ENCODE results near the gene ATP6V1B1. TPM values are rescaled to one million over a fixed set of nuclear protein-coding genes. Genes with fewer than 3 reads are reported as not detected.
A peak's percentile ranks its signal among the peaks of the same experiment; 100 is the strongest.

Gene ATP6V1B1
- total RNA-seq, 1 experiment from 2014 or later: 2.5 TPM

DNA sequence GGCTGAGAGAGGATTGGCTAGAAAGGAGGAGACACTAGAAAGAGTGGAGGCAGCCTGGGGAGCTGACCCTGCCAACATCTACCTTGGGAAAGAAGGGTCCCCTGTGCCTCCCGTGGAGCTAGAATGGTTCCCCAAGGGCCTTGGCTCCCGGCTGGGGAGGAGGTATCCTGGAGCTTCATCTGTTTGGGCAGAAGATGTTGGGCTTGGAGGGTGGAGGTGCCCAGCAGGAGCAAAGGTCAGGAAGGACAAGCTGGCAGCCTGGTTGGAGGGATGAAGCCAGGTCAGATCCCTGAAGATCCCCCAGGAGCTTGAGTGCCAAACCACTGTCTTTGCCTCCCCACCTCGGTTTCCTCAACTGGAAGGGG is 2.9 kb downstream of the ATP6V1B1 start:
- no peak for DNase-seq (ENCODE audit: low read depth, low spot score)
- in situ Hi-C loops (cut with HindIII; ENCODE audit: low pct_unique_long_range_greater_than_20kb, low sequenced_read_pairs): no loop called here

- no peak for DNase-seq (ENCODE audit: low read depth, low spot score)
- in situ Hi-C loops (cut with HindIII; ENCODE audit: low pct_unique_long_range_greater_than_20kb, low sequenced_read_pairs): no loop called here
Measured at GRCh38 chr2:70939001-70939838, 3.5 kb downstream of the ATP6V1B1 start.

DNA sequence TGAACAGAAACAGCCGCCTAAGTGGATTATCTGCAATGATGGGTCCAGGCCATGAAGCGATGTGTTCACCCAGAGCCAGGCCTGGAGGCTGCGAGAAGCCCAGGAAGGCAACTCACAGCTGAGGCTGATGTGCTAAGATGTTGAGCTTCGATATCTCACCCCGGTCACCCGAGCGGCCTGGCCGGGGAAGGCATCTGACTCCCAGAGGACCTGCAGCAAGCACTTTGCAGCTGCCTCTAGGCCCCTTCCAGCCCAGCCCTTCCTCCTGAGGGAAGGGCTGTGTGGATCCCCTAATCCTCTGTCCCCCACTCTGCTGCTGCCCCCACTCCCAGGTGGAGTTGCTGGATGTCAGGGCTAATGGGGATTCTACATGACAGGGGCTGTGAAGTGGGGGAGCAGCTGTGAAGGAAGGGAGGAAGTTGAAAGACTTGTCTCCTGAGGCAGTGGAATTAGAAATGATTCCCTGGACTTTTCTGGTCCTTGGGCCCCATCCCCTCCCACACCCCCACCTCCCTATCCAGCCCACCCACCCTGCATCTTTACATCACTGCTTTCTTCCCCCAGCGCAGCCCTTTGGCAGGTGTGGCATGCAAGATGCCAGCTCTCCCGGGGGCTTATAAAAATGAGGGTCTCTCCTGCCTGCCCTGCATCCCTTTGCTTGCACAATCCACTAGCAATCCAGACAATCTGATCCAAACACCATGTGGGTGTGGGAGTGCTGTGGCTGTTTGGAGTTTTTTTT is 4.3 kb downstream of the ATP6V1B1 start:
- DNase-seq (ENCODE audit: low read depth, low spot score): no peak
- in situ Hi-C loops (cut with HindIII; ENCODE audit: low pct_unique_long_range_greater_than_20kb, low sequenced_read_pairs): no loop called here

DNA sequence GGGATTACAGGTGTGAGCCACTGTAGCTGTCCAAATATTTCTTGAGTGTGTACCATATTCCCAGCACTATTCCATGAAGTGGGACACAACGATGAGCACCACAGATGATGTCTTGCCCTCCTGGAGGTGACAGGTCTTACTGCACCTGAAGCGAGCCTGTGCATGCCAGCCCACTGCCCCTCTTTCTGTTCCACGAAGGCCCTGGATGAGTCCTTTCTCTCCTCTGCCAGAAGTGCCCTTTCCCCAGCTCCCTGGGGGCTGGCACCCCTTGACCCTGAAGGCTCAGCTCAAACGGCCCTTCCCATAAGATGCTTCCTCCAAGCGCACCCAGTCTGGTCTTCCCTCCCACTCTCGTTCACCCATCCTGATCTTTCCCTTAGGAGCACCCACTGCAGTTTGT is 5.5 kb downstream of the ATP6V1B1 start:
- DNase-seq (ENCODE audit: low read depth, low spot score): no peak
- in situ Hi-C loops (cut with HindIII; ENCODE audit: low pct_unique_long_range_greater_than_20kb, low sequenced_read_pairs): no loop called here

DNA sequence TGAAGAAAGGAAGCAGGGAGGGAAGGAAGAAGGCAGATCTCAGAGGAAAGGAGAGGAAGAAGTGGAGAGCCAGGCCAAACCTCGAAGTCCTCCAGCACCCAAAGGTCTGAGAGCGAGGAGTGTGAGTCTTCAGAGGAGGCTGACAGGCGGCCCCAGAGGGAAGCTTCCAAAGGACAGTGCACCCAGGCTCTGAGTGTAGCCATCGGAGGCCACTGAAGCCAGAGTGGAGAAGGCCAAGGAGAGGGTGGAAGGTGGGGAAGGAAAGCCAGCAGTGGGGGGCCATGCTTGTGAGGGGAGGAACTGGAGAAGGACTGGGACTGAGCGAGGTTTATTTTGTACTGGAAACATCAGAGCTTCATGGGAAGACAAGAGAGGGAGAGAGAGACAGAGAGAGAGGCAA is 6.0 kb downstream of the ATP6V1B1 start:
- in situ Hi-C loops (cut with HindIII; ENCODE audit: low pct_unique_long_range_greater_than_20kb, low sequenced_read_pairs): no loop called here
- no peak for DNase-seq (ENCODE audit: low read depth, low spot score)

- no peak for DNase-seq (ENCODE audit: low read depth, low spot score)
- in situ Hi-C loops (cut with HindIII; ENCODE audit: low pct_unique_long_range_greater_than_20kb, low sequenced_read_pairs): no loop called here
Measured at GRCh38 chr2:70942396-70943204, 6.9 kb downstream of the ATP6V1B1 start.

- DNase-seq (ENCODE audit: low read depth, low spot score): no peak
- in situ Hi-C loops (cut with HindIII; ENCODE audit: low pct_unique_long_range_greater_than_20kb, low sequenced_read_pairs): no loop called here
Measured at GRCh38 chr2:70943205-70943871, 7.6 kb downstream of the ATP6V1B1 start.

DNA sequence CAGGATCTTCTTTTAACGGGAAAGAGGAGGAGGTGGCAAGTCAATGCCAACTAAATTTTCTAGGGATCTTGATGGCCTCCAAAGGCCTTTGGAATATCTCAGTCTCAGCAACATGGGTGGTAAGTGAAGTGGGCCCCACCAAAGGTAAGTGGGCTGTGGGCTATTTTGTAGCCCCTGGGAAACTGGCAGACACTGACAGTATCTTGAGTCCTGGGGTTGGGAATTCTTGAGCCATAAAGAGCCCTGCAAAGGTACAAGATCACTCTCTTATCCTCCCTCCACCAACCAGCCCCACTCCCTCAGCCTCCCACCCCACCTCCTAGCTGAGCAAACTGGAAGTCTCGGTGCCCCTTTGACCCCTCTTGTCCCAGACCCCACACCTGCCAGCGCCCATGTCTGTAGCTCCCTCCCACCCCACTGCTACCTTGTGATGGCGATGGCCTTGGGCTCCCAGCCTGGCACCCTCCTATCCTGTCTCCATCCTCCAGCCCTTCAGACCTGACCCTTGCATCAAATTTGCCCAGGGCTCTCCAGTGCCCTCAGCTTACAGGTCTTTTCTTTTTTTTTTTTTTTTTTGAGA is 8.5 kb downstream of the ATP6V1B1 start:
- in situ Hi-C loops (cut with HindIII; ENCODE audit: low pct_unique_long_range_greater_than_20kb, low sequenced_read_pairs): no loop called here
- DNase-seq (ENCODE audit: low read depth, low spot score): no peak

- DNase-seq (ENCODE audit: low read depth, low spot score): peak; percentile 85
- in situ Hi-C loops (cut with HindIII; ENCODE audit: low pct_unique_long_range_greater_than_20kb, low sequenced_read_pairs): no loop called here
Measured at GRCh38 chr2:70946832-70947442, 11.2 kb downstream of the ATP6V1B1 start.

DNA sequence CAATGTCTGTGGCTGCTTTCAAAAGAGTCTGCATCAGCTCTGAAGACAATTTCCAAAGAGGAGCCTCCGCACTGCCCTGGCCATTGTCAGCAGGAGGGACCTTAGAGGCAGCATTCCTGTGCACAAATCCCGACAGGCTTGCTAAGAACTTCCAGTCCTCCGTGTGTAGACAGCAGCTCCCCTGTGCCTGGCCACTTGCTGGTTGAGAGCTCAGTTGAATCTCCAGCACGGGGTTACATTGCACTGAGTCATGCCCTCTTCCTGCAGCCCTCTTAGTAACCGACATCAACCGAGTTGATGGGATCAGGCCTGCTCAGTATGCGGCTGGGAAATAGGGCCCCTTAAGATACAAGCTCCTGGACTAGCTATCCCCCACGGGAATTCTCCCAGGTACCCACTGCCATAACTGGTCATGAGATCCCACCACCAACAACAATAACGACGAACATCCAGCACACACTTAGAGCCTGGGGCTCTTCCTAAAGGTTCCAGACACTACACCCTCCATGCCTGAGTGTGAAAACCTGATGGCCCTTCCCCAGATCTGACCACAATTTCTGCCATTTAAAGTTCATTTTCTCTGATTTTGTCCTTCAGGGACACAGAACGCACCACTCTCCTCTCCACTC is 12.0 kb downstream of the ATP6V1B1 start:
- DNase-seq (ENCODE audit: low read depth, low spot score): peak; percentile 54
- in situ Hi-C loops (cut with HindIII; ENCODE audit: low pct_unique_long_range_greater_than_20kb, low sequenced_read_pairs): no loop called here

GRCh38 chr2:70948337-70949003 is 12.8 kb downstream of the ATP6V1B1 start:
- in situ Hi-C loops (cut with HindIII; ENCODE audit: low pct_unique_long_range_greater_than_20kb, low sequenced_read_pairs): no loop called here
- peak; percentile 90 for DNase-seq (ENCODE audit: low read depth, low spot score)

GRCh38 chr2:70949086-70949485 is 13.4 kb downstream of the ATP6V1B1 start:
- in situ Hi-C loops (cut with HindIII; ENCODE audit: low pct_unique_long_range_greater_than_20kb, low sequenced_read_pairs): no loop called here
- DNase-seq (ENCODE audit: low read depth, low spot score): peak; percentile 87

DNA sequence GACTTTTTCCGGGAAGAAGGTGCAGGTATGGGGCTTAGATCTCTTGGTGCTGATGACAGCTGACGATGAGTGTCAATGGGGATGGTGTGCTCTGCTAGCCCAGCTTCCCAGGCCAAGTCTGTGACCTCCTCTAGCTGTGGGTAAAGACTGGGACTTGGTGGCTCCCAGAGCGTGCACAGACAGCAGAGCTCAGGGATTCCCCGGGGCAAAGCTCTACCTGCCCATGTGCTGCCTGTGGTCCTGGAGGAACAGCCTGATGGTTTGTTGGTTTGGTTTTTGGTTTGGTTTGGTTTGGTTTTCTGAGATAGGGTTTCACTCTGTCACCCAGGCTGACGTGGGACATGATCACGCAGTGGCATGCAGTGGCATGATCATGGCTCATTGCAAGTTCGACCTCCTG is 19.2 kb downstream of the ATP6V1B1 start:
- DNase-seq (ENCODE audit: low read depth, low spot score): no peak
- in situ Hi-C loops (cut with HindIII; ENCODE audit: low pct_unique_long_range_greater_than_20kb, low sequenced_read_pairs): no loop called here

DNA sequence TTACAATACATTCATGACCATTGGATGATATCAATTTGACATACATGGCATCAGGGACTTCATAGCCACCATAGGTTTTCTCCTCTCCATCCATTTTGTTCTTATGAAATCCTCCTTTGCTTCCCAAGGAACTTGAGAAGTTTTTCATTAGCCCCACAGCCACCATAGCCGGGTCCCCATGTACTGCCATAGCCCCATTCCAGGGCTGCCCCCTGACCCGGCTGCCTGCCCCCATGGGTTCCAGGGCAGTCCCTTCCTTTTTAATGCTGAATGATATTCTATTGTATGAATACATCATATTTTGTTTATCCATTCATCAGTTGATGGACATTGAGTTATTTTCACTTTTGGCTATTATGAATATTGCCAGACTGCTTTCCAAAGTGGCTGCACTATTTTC is 20.4 kb downstream of the ATP6V1B1 start:
- in situ Hi-C loops (cut with HindIII; ENCODE audit: low pct_unique_long_range_greater_than_20kb, low sequenced_read_pairs): no loop called here
- no peak for DNase-seq (ENCODE audit: low read depth, low spot score)

DNA sequence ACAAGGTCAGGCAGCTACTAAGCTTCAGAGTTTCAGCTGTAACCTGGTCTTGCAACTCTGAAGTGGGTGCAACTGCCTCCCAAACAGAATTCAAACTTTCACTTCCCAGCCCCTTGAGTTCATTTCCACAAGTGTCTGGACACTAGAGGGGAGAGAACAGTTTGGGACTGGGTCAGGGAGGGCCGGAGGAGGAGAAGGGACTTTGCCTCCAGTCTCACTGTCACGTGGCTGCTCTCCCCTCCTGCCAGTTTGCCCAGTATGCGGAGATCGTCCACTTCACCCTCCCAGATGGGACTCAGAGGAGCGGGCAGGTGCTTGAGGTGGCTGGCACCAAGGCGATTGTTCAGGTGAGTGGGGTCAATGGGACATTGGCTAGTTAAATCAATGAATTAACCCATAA is 22.1 kb downstream of the ATP6V1B1 start:
- no peak for DNase-seq (ENCODE audit: low read depth, low spot score)

DNA sequence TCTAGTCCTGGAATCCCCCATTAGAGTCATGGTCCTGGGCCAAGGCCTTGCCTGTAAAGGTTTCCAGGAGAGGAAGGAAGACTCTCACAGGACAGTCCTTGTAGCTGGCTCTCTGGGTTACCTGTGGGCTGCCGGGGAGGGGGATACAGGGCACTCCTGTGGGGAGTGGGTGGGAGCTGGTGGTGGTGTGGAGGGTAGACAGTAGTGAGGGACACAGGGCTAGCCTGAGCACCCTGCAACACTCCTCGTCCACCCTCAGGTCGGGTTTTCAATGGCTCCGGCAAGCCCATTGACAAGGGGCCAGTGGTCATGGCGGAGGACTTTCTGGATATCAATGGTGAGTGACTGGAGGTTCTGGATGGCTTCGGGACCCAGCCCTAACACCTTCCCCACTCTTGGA is 23.1 kb downstream of the ATP6V1B1 start:
- no peak for DNase-seq (ENCODE audit: low read depth, low spot score)
- in situ Hi-C loops (cut with HindIII; ENCODE audit: low pct_unique_long_range_greater_than_20kb, low sequenced_read_pairs): no loop called here

More for the DNA sequence above, 22.1 kb downstream of the ATP6V1B1 start:
- in situ Hi-C loops (cut with HindIII; ENCODE audit: low pct_unique_long_range_greater_than_20kb, low sequenced_read_pairs): no loop called here

Measured in SK-MEL-5 (cell line).